ENCODE measurements around the gene CNOT2. TPM values are rescaled to one million over a fixed set of nuclear protein-coding genes. Genes with fewer than 3 reads are reported as not detected.

Gene CNOT2, protein sequence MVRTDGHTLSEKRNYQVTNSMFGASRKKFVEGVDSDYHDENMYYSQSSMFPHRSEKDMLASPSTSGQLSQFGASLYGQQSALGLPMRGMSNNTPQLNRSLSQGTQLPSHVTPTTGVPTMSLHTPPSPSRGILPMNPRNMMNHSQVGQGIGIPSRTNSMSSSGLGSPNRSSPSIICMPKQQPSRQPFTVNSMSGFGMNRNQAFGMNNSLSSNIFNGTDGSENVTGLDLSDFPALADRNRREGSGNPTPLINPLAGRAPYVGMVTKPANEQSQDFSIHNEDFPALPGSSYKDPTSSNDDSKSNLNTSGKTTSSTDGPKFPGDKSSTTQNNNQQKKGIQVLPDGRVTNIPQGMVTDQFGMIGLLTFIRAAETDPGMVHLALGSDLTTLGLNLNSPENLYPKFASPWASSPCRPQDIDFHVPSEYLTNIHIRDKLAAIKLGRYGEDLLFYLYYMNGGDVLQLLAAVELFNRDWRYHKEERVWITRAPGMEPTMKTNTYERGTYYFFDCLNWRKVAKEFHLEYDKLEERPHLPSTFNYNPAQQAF
- total RNA-seq (2014; rRNA removed; shearing (Covaris generic)), result 124 and 152 TPM in 2 replicates
- 80.2 and 110 TPM in 2 replicates for polyA plus RNA-seq (2016; fragmentation: Nextera tagmentation; extraction: Ambion mirVana)
- long read RNA-seq, transcript CNOT2-201 (16 exons, 3,282 nt), result major isoform, 55 of 81 reads
- long read RNA-seq, partial matches to known transcripts, result 15 of 81 reads
- long read RNA-seq, other reads (novel, unspliced or antisense), result 8 of 81 reads

DNA sequence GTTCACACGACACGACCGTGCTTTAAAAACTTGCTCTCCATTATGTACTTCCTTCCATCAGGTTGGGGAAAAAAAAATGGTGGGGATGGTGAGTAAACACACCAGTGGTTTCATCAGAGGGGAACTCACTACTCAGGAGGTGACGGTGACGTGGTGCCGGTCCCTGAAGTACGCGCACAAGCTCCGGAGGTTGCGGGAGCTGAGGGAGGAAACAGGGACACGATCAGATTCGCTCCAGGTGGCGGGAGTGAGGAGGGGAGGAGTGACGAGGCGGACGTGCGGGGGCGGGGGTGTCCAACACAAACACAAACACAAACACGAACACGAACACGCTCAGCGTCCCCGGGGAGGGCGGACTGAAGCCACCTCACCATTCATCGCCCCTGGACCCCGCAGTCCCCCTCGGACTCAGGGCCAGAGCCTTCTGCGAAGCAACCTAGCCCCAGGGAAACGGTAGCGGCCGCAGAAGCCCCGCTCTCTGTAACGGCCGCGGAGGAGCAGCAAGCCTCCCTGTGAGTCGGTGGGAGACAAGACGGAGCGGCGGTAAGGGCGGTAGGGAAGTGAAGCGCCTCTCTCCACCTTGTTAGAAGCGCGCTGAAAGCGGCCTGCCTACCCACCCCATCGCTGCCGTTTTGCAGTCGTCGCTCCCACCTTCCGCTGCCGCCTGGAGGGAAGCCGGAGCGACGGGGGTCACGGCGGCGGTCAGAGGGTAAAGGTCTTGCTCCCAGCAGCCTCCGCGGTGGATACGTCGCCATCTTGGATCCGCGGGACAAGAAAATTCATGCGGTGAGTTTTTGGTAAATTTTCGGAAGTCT, at the start of gene CNOT2:
Gene CNOT2, plus strand, starts transcription at position 739 of the 815 bp plus-strand sequence. CDS start 34,794 bp downstream, outside the sequence.
- Histone ChIP-seq H3K27ac (ENCODE audit: low read depth) (peak within 1 kb of the TSS; percentile 100), H3K27me3 (ENCODE audit: insufficient read depth) (no peaks in the 10 kb centered on the region), H3K36me3 (ENCODE audit: insufficient read depth) (no peaks in the 10 kb centered on the region), H2AFZ (peak within 1 kb of the TSS; percentile 35; the same call in 1 of the 2 replicates), H3K4me1 (ENCODE audit: insufficient read depth) (peaks cover 32% of the 10 kb centered on the region), H3K4me2 (peak within 1 kb of the TSS; percentile 88), H3K9me2 (ENCODE audit: insufficient read depth) (no peaks in the 10 kb centered on the region), H3K4me3 (peak within 1 kb of the TSS; percentile 71), H4K20me1 (replicated peaks; ENCODE audit: insufficient read depth) (peaks cover 13% of the 10 kb centered on the region; the same call in 1 of the 2 replicates), H3K79me2 (replicated peaks; ENCODE audit: insufficient read depth) (peaks cover 68% of the 10 kb centered on the region), H3F3A (replicated peaks; ENCODE audit: low read depth) (0 out of 2 replicates have a peak, but pooled peaks cover 3% of the 10 kb centered on the region)
- Mint-ChIP-seq H3K9me3 (no peaks in the 10 kb centered on the region; the same call in 2 of the 3 replicates), H3K36me3 (ENCODE audit: low read depth) (peaks cover 40% of the 10 kb centered on the region), H3K27me3 (ENCODE audit: insufficient read depth, low read depth, poor library complexity) (peaks cover 8% of the 10 kb centered on the region), H3K4me3 (peak within 1 kb of the TSS; percentile 95), H3K4me1 (peaks cover 37% of the 10 kb centered on the region), H3K27ac (peak within 1 kb of the TSS; percentile 98)
- ATAC-seq (peak; percentile 84), DNase-seq (ENCODE audit: low spot score) (peak; percentile 92)
- TF ChIP-seq EZH2phosphoT487 (IDR thresholded peaks at IDR 0.05; ENCODE audit: unreplicated experiment) (no peak), CREB1 (CRISPR knock-in tag; IDR thresholded peaks at IDR 0.05; ENCODE audit: low read depth) (peak; percentile 81), EZH2 (IDR thresholded peaks at IDR 0.05; ENCODE audit: low read depth, unreplicated experiment) (no peak), ZNF114 (CRISPR knock-in tag; IDR thresholded peaks at IDR 0.05) (no peak), POLR2AphosphoS5 (IDR thresholded peaks at IDR 0.05; ENCODE audit: low read depth) (peak; percentile 53), NANOG (IDR thresholded peaks at IDR 0.05; ENCODE audit: borderline replicate concordance) (no peak), JUNB (IDR thresholded peaks at IDR 0.05; ENCODE audit: unreplicated experiment) (no peak), STAT1 (IDR thresholded peaks at IDR 0.05; ENCODE audit: unreplicated experiment) (no peak)
- TF ChIP-seq, protein P1, sequence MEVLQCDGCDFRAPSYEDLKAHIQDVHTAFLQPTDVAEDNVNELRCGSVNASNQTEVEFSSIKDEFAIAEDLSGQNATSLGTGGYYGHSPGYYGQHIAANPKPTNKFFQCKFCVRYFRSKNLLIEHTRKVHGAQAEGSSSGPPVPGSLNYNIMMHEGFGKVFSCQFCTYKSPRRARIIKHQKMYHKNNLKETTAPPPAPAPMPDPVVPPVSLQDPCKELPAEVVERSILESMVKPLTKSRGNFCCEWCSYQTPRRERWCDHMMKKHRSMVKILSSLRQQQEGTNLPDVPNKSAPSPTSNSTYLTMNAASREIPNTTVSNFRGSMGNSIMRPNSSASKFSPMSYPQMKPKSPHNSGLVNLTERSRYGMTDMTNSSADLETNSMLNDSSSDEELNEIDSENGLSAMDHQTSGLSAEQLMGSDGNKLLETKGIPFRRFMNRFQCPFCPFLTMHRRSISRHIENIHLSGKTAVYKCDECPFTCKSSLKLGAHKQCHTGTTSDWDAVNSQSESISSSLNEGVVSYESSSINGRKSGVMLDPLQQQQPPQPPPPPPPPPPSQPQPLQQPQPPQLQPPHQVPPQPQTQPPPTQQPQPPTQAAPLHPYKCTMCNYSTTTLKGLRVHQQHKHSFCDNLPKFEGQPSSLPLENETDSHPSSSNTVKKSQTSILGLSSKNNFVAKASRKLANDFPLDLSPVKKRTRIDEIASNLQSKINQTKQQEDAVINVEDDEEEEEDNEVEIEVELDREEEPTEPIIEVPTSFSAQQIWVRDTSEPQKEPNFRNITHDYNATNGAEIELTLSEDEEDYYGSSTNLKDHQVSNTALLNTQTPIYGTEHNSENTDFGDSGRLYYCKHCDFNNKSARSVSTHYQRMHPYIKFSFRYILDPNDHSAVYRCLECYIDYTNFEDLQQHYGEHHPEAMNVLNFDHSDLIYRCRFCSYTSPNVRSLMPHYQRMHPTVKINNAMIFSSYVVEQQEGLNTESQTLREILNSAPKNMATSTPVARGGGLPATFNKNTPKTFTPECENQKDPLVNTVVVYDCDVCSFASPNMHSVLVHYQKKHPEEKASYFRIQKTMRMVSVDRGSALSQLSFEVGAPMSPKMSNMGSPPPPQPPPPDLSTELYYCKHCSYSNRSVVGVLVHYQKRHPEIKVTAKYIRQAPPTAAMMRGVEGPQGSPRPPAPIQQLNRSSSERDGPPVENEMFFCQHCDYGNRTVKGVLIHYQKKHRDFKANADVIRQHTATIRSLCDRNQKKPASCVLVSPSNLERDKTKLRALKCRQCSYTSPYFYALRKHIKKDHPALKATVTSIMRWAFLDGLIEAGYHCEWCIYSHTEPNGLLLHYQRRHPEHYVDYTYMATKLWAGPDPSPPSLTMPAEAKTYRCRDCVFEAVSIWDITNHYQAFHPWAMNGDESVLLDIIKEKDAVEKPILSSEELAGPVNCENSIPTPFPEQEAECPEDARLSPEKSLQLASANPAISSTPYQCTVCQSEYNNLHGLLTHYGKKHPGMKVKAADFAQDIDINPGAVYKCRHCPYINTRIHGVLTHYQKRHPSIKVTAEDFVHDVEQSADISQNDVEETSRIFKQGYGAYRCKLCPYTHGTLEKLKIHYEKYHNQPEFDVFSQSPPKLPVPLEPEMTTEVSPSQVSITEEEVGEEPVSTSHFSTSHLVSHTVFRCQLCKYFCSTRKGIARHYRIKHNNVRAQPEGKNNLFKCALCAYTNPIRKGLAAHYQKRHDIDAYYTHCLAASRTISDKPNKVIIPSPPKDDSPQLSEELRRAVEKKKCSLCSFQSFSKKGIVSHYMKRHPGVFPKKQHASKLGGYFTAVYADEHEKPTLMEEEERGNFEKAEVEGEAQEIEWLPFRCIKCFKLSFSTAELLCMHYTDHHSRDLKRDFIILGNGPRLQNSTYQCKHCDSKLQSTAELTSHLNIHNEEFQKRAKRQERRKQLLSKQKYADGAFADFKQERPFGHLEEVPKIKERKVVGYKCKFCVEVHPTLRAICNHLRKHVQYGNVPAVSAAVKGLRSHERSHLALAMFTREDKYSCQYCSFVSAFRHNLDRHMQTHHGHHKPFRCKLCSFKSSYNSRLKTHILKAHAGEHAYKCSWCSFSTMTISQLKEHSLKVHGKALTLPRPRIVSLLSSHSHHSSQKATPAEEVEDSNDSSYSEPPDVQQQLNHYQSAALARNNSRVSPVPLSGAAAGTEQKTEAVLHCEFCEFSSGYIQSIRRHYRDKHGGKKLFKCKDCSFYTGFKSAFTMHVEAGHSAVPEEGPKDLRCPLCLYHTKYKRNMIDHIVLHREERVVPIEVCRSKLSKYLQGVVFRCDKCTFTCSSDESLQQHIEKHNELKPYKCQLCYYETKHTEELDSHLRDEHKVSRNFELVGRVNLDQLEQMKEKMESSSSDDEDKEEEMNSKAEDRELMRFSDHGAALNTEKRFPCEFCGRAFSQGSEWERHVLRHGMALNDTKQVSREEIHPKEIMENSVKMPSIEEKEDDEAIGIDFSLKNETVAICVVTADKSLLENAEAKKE (CRISPR knock-in tag; IDR thresholded peaks at IDR 0.05), result no peak
- TF ChIP-seq, protein P2, sequence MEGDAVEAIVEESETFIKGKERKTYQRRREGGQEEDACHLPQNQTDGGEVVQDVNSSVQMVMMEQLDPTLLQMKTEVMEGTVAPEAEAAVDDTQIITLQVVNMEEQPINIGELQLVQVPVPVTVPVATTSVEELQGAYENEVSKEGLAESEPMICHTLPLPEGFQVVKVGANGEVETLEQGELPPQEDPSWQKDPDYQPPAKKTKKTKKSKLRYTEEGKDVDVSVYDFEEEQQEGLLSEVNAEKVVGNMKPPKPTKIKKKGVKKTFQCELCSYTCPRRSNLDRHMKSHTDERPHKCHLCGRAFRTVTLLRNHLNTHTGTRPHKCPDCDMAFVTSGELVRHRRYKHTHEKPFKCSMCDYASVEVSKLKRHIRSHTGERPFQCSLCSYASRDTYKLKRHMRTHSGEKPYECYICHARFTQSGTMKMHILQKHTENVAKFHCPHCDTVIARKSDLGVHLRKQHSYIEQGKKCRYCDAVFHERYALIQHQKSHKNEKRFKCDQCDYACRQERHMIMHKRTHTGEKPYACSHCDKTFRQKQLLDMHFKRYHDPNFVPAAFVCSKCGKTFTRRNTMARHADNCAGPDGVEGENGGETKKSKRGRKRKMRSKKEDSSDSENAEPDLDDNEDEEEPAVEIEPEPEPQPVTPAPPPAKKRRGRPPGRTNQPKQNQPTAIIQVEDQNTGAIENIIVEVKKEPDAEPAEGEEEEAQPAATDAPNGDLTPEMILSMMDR (conservative IDR thresholded peaks at IDR 0.05; ENCODE audit: low read depth in 2 of 2), result no peak
- TF ChIP-seq, protein P3, sequence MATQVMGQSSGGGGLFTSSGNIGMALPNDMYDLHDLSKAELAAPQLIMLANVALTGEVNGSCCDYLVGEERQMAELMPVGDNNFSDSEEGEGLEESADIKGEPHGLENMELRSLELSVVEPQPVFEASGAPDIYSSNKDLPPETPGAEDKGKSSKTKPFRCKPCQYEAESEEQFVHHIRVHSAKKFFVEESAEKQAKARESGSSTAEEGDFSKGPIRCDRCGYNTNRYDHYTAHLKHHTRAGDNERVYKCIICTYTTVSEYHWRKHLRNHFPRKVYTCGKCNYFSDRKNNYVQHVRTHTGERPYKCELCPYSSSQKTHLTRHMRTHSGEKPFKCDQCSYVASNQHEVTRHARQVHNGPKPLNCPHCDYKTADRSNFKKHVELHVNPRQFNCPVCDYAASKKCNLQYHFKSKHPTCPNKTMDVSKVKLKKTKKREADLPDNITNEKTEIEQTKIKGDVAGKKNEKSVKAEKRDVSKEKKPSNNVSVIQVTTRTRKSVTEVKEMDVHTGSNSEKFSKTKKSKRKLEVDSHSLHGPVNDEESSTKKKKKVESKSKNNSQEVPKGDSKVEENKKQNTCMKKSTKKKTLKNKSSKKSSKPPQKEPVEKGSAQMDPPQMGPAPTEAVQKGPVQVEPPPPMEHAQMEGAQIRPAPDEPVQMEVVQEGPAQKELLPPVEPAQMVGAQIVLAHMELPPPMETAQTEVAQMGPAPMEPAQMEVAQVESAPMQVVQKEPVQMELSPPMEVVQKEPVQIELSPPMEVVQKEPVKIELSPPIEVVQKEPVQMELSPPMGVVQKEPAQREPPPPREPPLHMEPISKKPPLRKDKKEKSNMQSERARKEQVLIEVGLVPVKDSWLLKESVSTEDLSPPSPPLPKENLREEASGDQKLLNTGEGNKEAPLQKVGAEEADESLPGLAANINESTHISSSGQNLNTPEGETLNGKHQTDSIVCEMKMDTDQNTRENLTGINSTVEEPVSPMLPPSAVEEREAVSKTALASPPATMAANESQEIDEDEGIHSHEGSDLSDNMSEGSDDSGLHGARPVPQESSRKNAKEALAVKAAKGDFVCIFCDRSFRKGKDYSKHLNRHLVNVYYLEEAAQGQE (IDR thresholded peaks at IDR 0.05; ENCODE audit: unreplicated experiment), result no peak
